ENCODE measurements around the gene BTBD7.

GRCh38 chr14:93326196-93326595 is 6.6 kb downstream of the BTBD7 start:
- no peak for TF ChIP-seq TAF1 (IDR thresholded peaks at IDR 0.05; ENCODE audit: low read depth, low read length)
- no peak for TF ChIP-seq POLR2A (IDR thresholded peaks at IDR 0.05; ENCODE audit: low read depth, low read length)

Data from GM12891 (cell line).